Measurements from ENCODE around the gene PPP4R1.

PPP4R1 gene

DNA sequence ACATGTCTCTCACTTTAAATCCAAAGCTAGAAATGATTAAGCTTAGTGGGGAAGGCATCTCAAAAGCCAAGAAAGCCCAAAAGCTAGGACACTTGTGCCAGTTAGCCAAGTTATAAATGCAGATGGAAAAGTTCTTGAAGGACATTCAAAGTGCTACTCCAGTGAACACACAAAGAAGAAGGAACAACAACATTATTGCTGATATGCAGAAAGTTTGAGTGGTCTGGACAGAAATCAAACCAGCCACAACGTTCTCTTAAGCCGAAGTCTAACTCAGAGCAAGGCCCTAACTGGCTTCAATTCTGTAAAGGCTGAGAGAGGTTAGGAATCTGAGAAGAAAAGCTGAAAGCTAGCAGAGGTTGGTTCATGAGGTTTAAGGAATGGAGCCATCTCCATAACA lies 49.0 kb downstream of the PPP4R1 start:
- Histone ChIP-seq H3K9ac (ENCODE audit: low read depth, low read length) (no peak overlapping the region), H3K4me1 (ENCODE audit: control insufficient read depth, insufficient read depth, low read length) (no peaks in the 10 kb centered on the region), H3K4me3 (ENCODE audit: low read depth, low read length) (no peak overlapping the region)

GRCh38 chr18:9563331-9563730 lies 51.0 kb downstream of the PPP4R1 start:
- Histone ChIP-seq H3K9me3 (ENCODE audit: control insufficient read depth, insufficient read depth, low read length) (no peaks in the 10 kb centered on the region), H3K9ac (ENCODE audit: low read depth, low read length) (no peak overlapping the region), H3K27ac (ENCODE audit: low read depth, low read length) (no peak overlapping the region), H3K27me3 (ENCODE audit: control insufficient read depth, insufficient read depth, low read length) (no peaks in the 10 kb centered on the region), H3K4me1 (ENCODE audit: control insufficient read depth, insufficient read depth, low read length) (no peaks in the 10 kb centered on the region), H3K36me3 (ENCODE audit: control insufficient read depth, insufficient read depth, low read length) (peaks cover 84% of the 10 kb centered on the region), H3K4me3 (ENCODE audit: low read depth, low read length) (no peak overlapping the region)

More for the DNA sequence above, 49.0 kb downstream of the PPP4R1 start:
- Histone ChIP-seq H3K27ac (ENCODE audit: low read depth, low read length) (no peak overlapping the region), H3K36me3 (ENCODE audit: control insufficient read depth, insufficient read depth, low read length) (peaks cover 78% of the 10 kb centered on the region), H3K9me3 (ENCODE audit: control insufficient read depth, insufficient read depth, low read length) (no peaks in the 10 kb centered on the region), H3K27me3 (ENCODE audit: control insufficient read depth, insufficient read depth, low read length) (no peaks in the 10 kb centered on the region)

GRCh38 chr18:9562584-9562983 lies 51.8 kb downstream of the PPP4R1 start:
- H3K4me1 ChIP-seq (ENCODE audit: control insufficient read depth, insufficient read depth, low read length) = no peaks in the 10 kb centered on the region
- no peak overlapping the region for H3K27ac ChIP-seq (ENCODE audit: low read depth, low read length)
- H3K36me3 ChIP-seq (ENCODE audit: control insufficient read depth, insufficient read depth, low read length) = peaks cover 84% of the 10 kb centered on the region
- no peak overlapping the region for H3K9ac ChIP-seq (ENCODE audit: low read depth, low read length)
- no peak overlapping the region for H3K4me3 ChIP-seq (ENCODE audit: low read depth, low read length)
- H3K9me3 ChIP-seq (ENCODE audit: control insufficient read depth, insufficient read depth, low read length) = no peaks in the 10 kb centered on the region
- H3K27me3 ChIP-seq (ENCODE audit: control insufficient read depth, insufficient read depth, low read length) = no peaks in the 10 kb centered on the region

DNA sequence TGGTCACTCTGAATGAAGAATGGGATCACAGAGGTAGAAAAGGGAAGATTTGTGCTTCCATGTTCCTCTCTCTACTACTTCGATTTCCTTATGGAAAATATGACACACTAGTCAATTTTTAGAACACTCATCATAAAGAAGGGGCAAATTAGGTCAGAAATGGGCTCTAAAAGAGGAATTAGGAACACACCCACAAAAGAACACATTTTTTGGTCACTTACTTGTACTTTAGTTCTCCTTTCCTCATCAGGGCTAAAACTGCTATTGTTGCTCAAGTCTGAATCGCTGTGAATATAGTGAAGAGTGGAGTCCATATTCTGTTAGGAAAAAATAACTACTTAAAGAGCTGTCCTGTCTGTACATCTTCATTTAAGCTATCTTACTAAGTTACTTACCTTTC lies 52.6 kb downstream of the PPP4R1 start:
- peaks cover 85% of the 10 kb centered on the region for H3K36me3 ChIP-seq (ENCODE audit: control insufficient read depth, insufficient read depth, low read length)
- no peak overlapping the region for H3K9ac ChIP-seq (ENCODE audit: low read depth, low read length)

GRCh38 chr18:9559253-9559652 lies 55.1 kb downstream of the PPP4R1 start:
- Histone ChIP-seq H3K4me1 (ENCODE audit: control insufficient read depth, insufficient read depth, low read length) (no peaks in the 10 kb centered on the region), H3K27ac (ENCODE audit: low read depth, low read length) (no peak overlapping the region), H3K27me3 (ENCODE audit: control insufficient read depth, insufficient read depth, low read length) (no peaks in the 10 kb centered on the region), H3K9ac (ENCODE audit: low read depth, low read length) (no peak overlapping the region), H3K36me3 (ENCODE audit: control insufficient read depth, insufficient read depth, low read length) (peaks cover 94% of the 10 kb centered on the region), H3K4me3 (ENCODE audit: low read depth, low read length) (no peak overlapping the region), H3K9me3 (ENCODE audit: control insufficient read depth, insufficient read depth, low read length) (no peaks in the 10 kb centered on the region)

More for the DNA sequence above, 52.6 kb downstream of the PPP4R1 start:
- Histone ChIP-seq H3K9me3 (ENCODE audit: control insufficient read depth, insufficient read depth, low read length) (no peaks in the 10 kb centered on the region), H3K4me1 (ENCODE audit: control insufficient read depth, insufficient read depth, low read length) (no peaks in the 10 kb centered on the region), H3K4me3 (ENCODE audit: low read depth, low read length) (no peak overlapping the region), H3K27me3 (ENCODE audit: control insufficient read depth, insufficient read depth, low read length) (no peaks in the 10 kb centered on the region), H3K27ac (ENCODE audit: low read depth, low read length) (no peak overlapping the region)

GRCh38 chr18:9558387-9559064 lies 55.8 kb downstream of the PPP4R1 start:
- no peaks in the 10 kb centered on the region for H3K27me3 ChIP-seq (ENCODE audit: control insufficient read depth, insufficient read depth, low read length)
- no peak overlapping the region for H3K27ac ChIP-seq (ENCODE audit: low read depth, low read length)
- H3K9me3 ChIP-seq (ENCODE audit: control insufficient read depth, insufficient read depth, low read length) = no peaks in the 10 kb centered on the region; the same call in 1 of the 2 replicates
- peaks cover 92% of the 10 kb centered on the region for H3K36me3 ChIP-seq (ENCODE audit: control insufficient read depth, insufficient read depth, low read length)
- H3K4me3 ChIP-seq (ENCODE audit: low read depth, low read length) = no peak overlapping the region
- H3K4me1 ChIP-seq (ENCODE audit: control insufficient read depth, insufficient read depth, low read length) = no peaks in the 10 kb centered on the region
- H3K9ac ChIP-seq (ENCODE audit: low read depth, low read length) = no peak overlapping the region

- Histone ChIP-seq H3K27ac (ENCODE audit: low read depth, low read length) (no peak overlapping the region), H3K4me1 (ENCODE audit: control insufficient read depth, insufficient read depth, low read length) (no peaks in the 10 kb centered on the region), H3K36me3 (ENCODE audit: control insufficient read depth, insufficient read depth, low read length) (peaks cover 92% of the 10 kb centered on the region), H3K27me3 (ENCODE audit: control insufficient read depth, insufficient read depth, low read length) (no peaks in the 10 kb centered on the region), H3K4me3 (ENCODE audit: low read depth, low read length) (no peak overlapping the region), H3K9me3 (ENCODE audit: control insufficient read depth, insufficient read depth, low read length) (peaks cover 7% of the 10 kb centered on the region), H3K9ac (ENCODE audit: low read depth, low read length) (no peak overlapping the region)
These were observed 57.0 kb downstream of the PPP4R1 start for GRCh38 chr18:9557250-9557943.

- peaks cover 92% of the 10 kb centered on the region for H3K36me3 ChIP-seq (ENCODE audit: control insufficient read depth, insufficient read depth, low read length)
- no peak overlapping the region for H3K4me3 ChIP-seq (ENCODE audit: low read depth, low read length)
- no peak overlapping the region for H3K9ac ChIP-seq (ENCODE audit: low read depth, low read length)
- H3K27ac ChIP-seq (ENCODE audit: low read depth, low read length) = no peak overlapping the region
- H3K4me1 ChIP-seq (ENCODE audit: control insufficient read depth, insufficient read depth, low read length) = no peaks in the 10 kb centered on the region
- no peaks in the 10 kb centered on the region for H3K27me3 ChIP-seq (ENCODE audit: control insufficient read depth, insufficient read depth, low read length)
- peaks cover 7% of the 10 kb centered on the region for H3K9me3 ChIP-seq (ENCODE audit: control insufficient read depth, insufficient read depth, low read length)
These were observed 61.7 kb downstream of the PPP4R1 start for GRCh38 chr18:9552616-9553015.

- no peak overlapping the region for H3K27ac ChIP-seq (ENCODE audit: low read depth, low read length)
- H3K4me3 ChIP-seq (ENCODE audit: low read depth, low read length) = no peak overlapping the region
- H3K36me3 ChIP-seq (ENCODE audit: control insufficient read depth, insufficient read depth, low read length) = peaks cover 92% of the 10 kb centered on the region
- H3K4me1 ChIP-seq (ENCODE audit: control insufficient read depth, insufficient read depth, low read length) = no peaks in the 10 kb centered on the region
- no peak overlapping the region for H3K9ac ChIP-seq (ENCODE audit: low read depth, low read length)
- no peaks in the 10 kb centered on the region for H3K27me3 ChIP-seq (ENCODE audit: control insufficient read depth, insufficient read depth, low read length)
- H3K9me3 ChIP-seq (ENCODE audit: control insufficient read depth, insufficient read depth, low read length) = peaks cover 7% of the 10 kb centered on the region
These were observed 62.2 kb downstream of the PPP4R1 start for GRCh38 chr18:9552191-9552590.

GRCh38 chr18:9550429-9550828 lies 63.9 kb downstream of the PPP4R1 start:
- Histone ChIP-seq H3K4me1 (ENCODE audit: control insufficient read depth, insufficient read depth, low read length) (no peaks in the 10 kb centered on the region), H3K9ac (ENCODE audit: low read depth, low read length) (no peak overlapping the region), H3K27me3 (ENCODE audit: control insufficient read depth, insufficient read depth, low read length) (no peaks in the 10 kb centered on the region), H3K27ac (ENCODE audit: low read depth, low read length) (no peak overlapping the region), H3K9me3 (ENCODE audit: control insufficient read depth, insufficient read depth, low read length) (peaks cover 7% of the 10 kb centered on the region), H3K36me3 (ENCODE audit: control insufficient read depth, insufficient read depth, low read length) (peaks cover 91% of the 10 kb centered on the region), H3K4me3 (ENCODE audit: low read depth, low read length) (no peak overlapping the region)

DNA sequence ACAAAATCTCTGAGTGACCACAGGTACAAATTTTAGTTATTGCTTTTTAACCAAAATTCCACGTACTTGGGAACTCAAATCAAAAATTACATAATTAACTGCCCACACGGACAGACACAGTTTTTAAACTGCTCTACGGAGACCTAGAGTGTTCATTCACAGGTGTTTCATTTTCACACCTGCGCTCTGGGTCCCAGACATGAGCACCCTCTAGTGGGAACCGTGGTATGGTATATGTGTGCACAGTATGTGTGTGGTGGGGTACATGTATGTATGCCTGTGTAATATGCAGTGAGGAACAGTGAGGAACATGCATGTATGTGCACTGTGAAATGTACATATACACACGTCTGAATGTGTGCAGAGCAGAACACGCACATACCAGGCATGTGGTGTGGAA lies 65.0 kb downstream of the PPP4R1 start:
- Histone ChIP-seq H3K27ac (ENCODE audit: low read depth, low read length) (no peak overlapping the region), H3K4me1 (ENCODE audit: control insufficient read depth, insufficient read depth, low read length) (no peaks in the 10 kb centered on the region), H3K36me3 (ENCODE audit: control insufficient read depth, insufficient read depth, low read length) (peaks cover 88% of the 10 kb centered on the region), H3K27me3 (ENCODE audit: control insufficient read depth, insufficient read depth, low read length) (no peaks in the 10 kb centered on the region), H3K4me3 (ENCODE audit: low read depth, low read length) (no peak overlapping the region), H3K9me3 (ENCODE audit: control insufficient read depth, insufficient read depth, low read length) (peaks cover 7% of the 10 kb centered on the region), H3K9ac (ENCODE audit: low read depth, low read length) (no peak overlapping the region)

All from HUES48 (cell line).